Endothelial cell of umbilical vein (primary cell): ENCODE results near the gene SIRT2. TPM values are rescaled to one million over a fixed set of nuclear protein-coding genes. Genes with fewer than 3 reads are reported as not detected.

Source experiments
- BruUV-seq: library from RNA; stranded (reverse); fragments of 400-500 nt; replicated peaks from 2 replicates; lab custom pipeline; 2021; lab: Mats Ljungman, UMichigan
- CTCF ChIA-PET: fragments of 300-600, 350-600 bp; sonication (Branson Sonifier 250); formaldehyde crosslinking; loops from one replicate; lab custom pipeline; 2021; ENCODE audit warnings: antibody characterized with exemption, inconsistent platforms; lab: Charles Lee
- POLR2A ChIA-PET: fragments of 300-600, 350-600 bp; sonication (Branson Sonifier 250); formaldehyde crosslinking; loops from one replicate; lab custom pipeline; 2021; ENCODE audit warnings: antibody characterized with exemption, inconsistent platforms; lab: Charles Lee
- DNase-seq: peaks from one replicate; pipeline ENCODE4 v3.0.0-alpha.2; 2011; ENCODE audit warnings: low read depth, low spot score
- FAIRE-seq: peaks from 2 replicates; lab custom pipeline; 2011; peaks lifted over from hg19 to GRCh38; lab: Jason Lieb, UNC
- H2AFZ ChIP-seq: 2 replicates; pipeline ENCODE4 v1.6.0; 2012; ENCODE audit warnings: low read depth, low read length, control low read depth, inconsistent platforms
- H3K27ac ChIP-seq: 2 replicates; pipeline ENCODE4 v1.5.1; 2011; ENCODE audit warnings: low read depth, mild to moderate bottlenecking, control low read depth, low read length, moderate library complexity; ENCODE audit not compliant: insufficient read depth
- H3K27me3 ChIP-seq, 2 experiments: 2 replicates each; pipeline versions ENCODE4 v1.6.0 to v1.6.1; 2011; ENCODE audit warnings: low read length in 2 of 2, mixed read lengths in 1 of 2; ENCODE audit not compliant: control insufficient read depth in 2 of 2, insufficient read depth in 2 of 2
- H3K36me3 ChIP-seq, 2 experiments: 2 replicates in 1 of 2; 3 replicates in 1 of 2; pipeline ENCODE4 v1.5.1; 2011; ENCODE audit warnings: low read length in 2 of 2, mild to moderate bottlenecking in 1 of 2, moderate library complexity in 1 of 2; ENCODE audit not compliant: control insufficient read depth in 2 of 2, insufficient read depth in 2 of 2; ENCODE audit errors: extremely low read depth in 1 of 2
- H3K4me1 ChIP-seq: 3 replicates; pipeline ENCODE4 v1.5.1; 2011; ENCODE audit warnings: mild to moderate bottlenecking, low read length; ENCODE audit not compliant: control insufficient read depth, insufficient read depth; ENCODE audit errors: extremely low read depth
- H3K4me2 ChIP-seq: 2 replicates; pipeline ENCODE4 v1.6.1; 2011; ENCODE audit warnings: low read length, control low read depth, mixed read lengths; ENCODE audit not compliant: insufficient read depth
- H3K4me3 ChIP-seq, 3 experiments: fragments of 200-600 bp in 1 of 3; sonication (generic), shearing (Covaris generic) in 1 of 3; replicated peaks in 1 of 3; 2 replicates each; pipeline ENCODE4 v1.5.1; 2011 to 2016; ENCODE audit warnings: control low read depth in 3 of 3, low read length in 3 of 3, mild to moderate bottlenecking in 2 of 3, inconsistent platforms in 1 of 3, low read depth in 1 of 3, moderate library complexity in 1 of 3; ENCODE audit not compliant: insufficient read depth in 1 of 3
- H3K79me2 ChIP-seq: 2 replicates; pipeline ENCODE4 v1.6.0; 2012; ENCODE audit warnings: low read length, inconsistent platforms; ENCODE audit not compliant: control insufficient read depth, insufficient read depth
- H3K9ac ChIP-seq: replicated peaks from 2 replicates; pipeline ENCODE3; 2011; ENCODE audit warnings: low read length, control low read depth; ENCODE audit not compliant: insufficient read depth; ENCODE audit errors: extremely low read depth
- H3K9me1 ChIP-seq: replicated peaks from 3 replicates; pipeline ENCODE4 v1.6.0; 2011; ENCODE audit warnings: mild to moderate bottlenecking, low read length; ENCODE audit not compliant: control insufficient read depth, insufficient read depth; ENCODE audit errors: extremely low read depth
- H3K9me3 ChIP-seq: replicated peaks from 2 replicates; pipeline ENCODE4 v1.5.1; 2012; ENCODE audit warnings: low read length, inconsistent platforms; ENCODE audit not compliant: control insufficient read depth, insufficient read depth
- H4K20me1 ChIP-seq: replicated peaks from 2 replicates; pipeline ENCODE3; 2011; ENCODE audit warnings: mild to moderate bottlenecking, low read length; ENCODE audit not compliant: control insufficient read depth, insufficient read depth; ENCODE audit errors: extremely low read depth
- CTCF ChIP-seq, 2 donors: IDR thresholded peaks; 1 replicate in 1 of 2; 2 replicates in 1 of 2; pipeline ENCODE4 v1.5.1; 2011; ENCODE audit warnings: low read length in 2 of 2, mild to moderate bottlenecking in 2 of 2, moderate library complexity in 2 of 2, control low read depth in 1 of 2, inconsistent platforms in 1 of 2, low read depth in 1 of 2; ENCODE audit not compliant: insufficient read depth in 1 of 2; ENCODE audit errors: extremely low read depth in 1 of 2
- EZH2 ChIP-seq: IDR thresholded peaks from 2 replicates; pipeline ENCODE4 v1.6.1; 2012; ENCODE audit warnings: borderline replicate concordance, low read depth, mild to moderate bottlenecking, moderate library complexity, low read length, inconsistent platforms; ENCODE audit not compliant: severe bottlenecking
- FOS ChIP-seq: IDR thresholded peaks from 2 replicates; pipeline ENCODE4 v1.6.1; 2011; ENCODE audit warnings: mild to moderate bottlenecking, low read length, moderate library complexity, borderline replicate concordance; ENCODE audit not compliant: insufficient read depth
- GATA2 ChIP-seq: IDR thresholded peaks from 2 replicates; pipeline ENCODE4 v1.7.0; 2011; ENCODE audit warnings: low read depth, mild to moderate bottlenecking, moderate library complexity, mixed read lengths, low read length; ENCODE audit not compliant: insufficient read length, insufficient read depth
- JUN ChIP-seq: IDR thresholded peaks from 2 replicates; pipeline ENCODE4 v1.6.1; 2011; ENCODE audit warnings: borderline replicate concordance, low read depth; ENCODE audit not compliant: insufficient read length, insufficient read depth
- MAX ChIP-seq: IDR thresholded peaks from 2 replicates; pipeline ENCODE4 v1.6.1; 2011; ENCODE audit not compliant: insufficient read depth, insufficient read length
- MYC ChIP-seq: IDR thresholded peaks from one replicate; pipeline ENCODE4 v1.6.1; 2011; ENCODE audit warnings: mild to moderate bottlenecking, low read depth, low read length
- POLR2A ChIP-seq: IDR thresholded peaks from 2 replicates; pipeline ENCODE4 v1.6.1; 2012; ENCODE audit warnings: low read depth, mild to moderate bottlenecking, control low read depth, low read length
- POLR2AphosphoS5 ChIP-seq: IDR thresholded peaks from 2 replicates; pipeline ENCODE4 v1.6.1; 2012; ENCODE audit warnings: low read depth, mild to moderate bottlenecking, control low read depth, low read length, moderate library complexity; ENCODE audit not compliant: insufficient read depth
- dilution Hi-C: fragments of 300-500 bp; cut with MboI; formaldehyde crosslinking; loops from one replicate; pipeline ENCODE4 v1.15.0; 2019; ENCODE audit warnings: low sequenced_read_pairs; ENCODE audit not compliant: extremely low pct_ligation_motif_present
- intact Hi-C: fragments of 100-400 bp; cut with micrococcal nuclease; formaldehyde crosslinking; loops from one replicate; pipeline ENCODE4 v1.10.0; 2022
- polyA plus RNA-seq, 4 experiments: library from polyadenylated mRNA; depleted of rRNA in 3 of 4; stranded (reverse) in 3 of 4; unstranded in 1 of 4; fragments of >200 nt; gene quantifications; 2 replicates each; pipeline versions ENCODE4 v1.2.1 to v1.2.3, GENCODE V29; 2011 to 2012; ENCODE audit warnings: missing spikeins in 1 of 4
- total RNA-seq: library from RNA; stranded (reverse); gene quantifications from 2 replicates; pipeline ENCODE4 v1.2.3, GENCODE V29; 2021

Gene SIRT2
- total and polyA plus RNA-seq, 2 donors (not counting 3 experiments of a cell fraction or from before 2014, with no cell fraction given): 47.6 to 72.5 TPM

- H3K4me2 ChIP-seq: no peak overlapping the region
- H2AFZ ChIP-seq: no peak overlapping the region
- TF ChIP-seq CTCF (IDR thresholded peaks at IDR 0.05; ENCODE audit: extremely low read depth in 1 of 2, insufficient read depth in 1 of 2, low read depth in 1 of 2, low read length in 2 of 2) (no peak), POLR2A (no peak), JUN (no peak), EZH2 (no peak), POLR2AphosphoS5 (no peak), MAX (no peak), MYC (no peak), GATA2 (no peak), FOS (no peak)
- dilution Hi-C loops: no loop called here
- H3K9me1 ChIP-seq: no peaks in the 10 kb centered on the region
- ChIA-PET CTCF (no interaction called here), POLR2A (interaction anchor here (1.7 kb wide), 1 partner anchor 11 kb away, joined by 4 read pairs; the partner anchor contains the start of gene ECH1)
- DNase-seq (no peak), FAIRE-seq (no peak)
- H4K20me1 ChIP-seq: no peaks in the 10 kb centered on the region
- peaks cover 68% of the 10 kb centered on the region for H3K79me2 ChIP-seq
- no peaks in the 10 kb centered on the region for H3K27me3 ChIP-seq
- H3K27ac ChIP-seq: no peak overlapping the region
- no peaks in the 10 kb centered on the region for H3K9me3 ChIP-seq
- peaks cover 56 to 79% of the 10 kb centered on the region in 2 experiments for H3K36me3 ChIP-seq
- no peak overlapping the region for H3K4me3 ChIP-seq
- intact Hi-C loops: no loop called here
- no peak overlapping the region for H3K9ac ChIP-seq
- H3K4me1 ChIP-seq: peaks cover 11% of the 10 kb centered on the region
- no TSS peak for BruUV-seq
Measured at GRCh38 chr19:38843175-38843758, 56.2 kb downstream of the SIRT2 start.
